Measurements from ENCODE around the gene LMBR1. TPM values are rescaled to one million over a fixed set of nuclear protein-coding genes. Genes with fewer than 3 reads are reported as not detected.

The LMBR1 gene, protein sequence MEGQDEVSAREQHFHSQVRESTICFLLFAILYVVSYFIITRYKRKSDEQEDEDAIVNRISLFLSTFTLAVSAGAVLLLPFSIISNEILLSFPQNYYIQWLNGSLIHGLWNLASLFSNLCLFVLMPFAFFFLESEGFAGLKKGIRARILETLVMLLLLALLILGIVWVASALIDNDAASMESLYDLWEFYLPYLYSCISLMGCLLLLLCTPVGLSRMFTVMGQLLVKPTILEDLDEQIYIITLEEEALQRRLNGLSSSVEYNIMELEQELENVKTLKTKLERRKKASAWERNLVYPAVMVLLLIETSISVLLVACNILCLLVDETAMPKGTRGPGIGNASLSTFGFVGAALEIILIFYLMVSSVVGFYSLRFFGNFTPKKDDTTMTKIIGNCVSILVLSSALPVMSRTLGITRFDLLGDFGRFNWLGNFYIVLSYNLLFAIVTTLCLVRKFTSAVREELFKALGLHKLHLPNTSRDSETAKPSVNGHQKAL
- total RNA-seq (85.2 and 99.7 TPM in 2 replicates), polyA plus RNA-seq (19.7 and 25.8 TPM in 2 replicates), polyA minus RNA-seq (70.7 and 130 TPM in 2 replicates)
- total RNA-seq (2013) = 45.7 TPM

DNA sequence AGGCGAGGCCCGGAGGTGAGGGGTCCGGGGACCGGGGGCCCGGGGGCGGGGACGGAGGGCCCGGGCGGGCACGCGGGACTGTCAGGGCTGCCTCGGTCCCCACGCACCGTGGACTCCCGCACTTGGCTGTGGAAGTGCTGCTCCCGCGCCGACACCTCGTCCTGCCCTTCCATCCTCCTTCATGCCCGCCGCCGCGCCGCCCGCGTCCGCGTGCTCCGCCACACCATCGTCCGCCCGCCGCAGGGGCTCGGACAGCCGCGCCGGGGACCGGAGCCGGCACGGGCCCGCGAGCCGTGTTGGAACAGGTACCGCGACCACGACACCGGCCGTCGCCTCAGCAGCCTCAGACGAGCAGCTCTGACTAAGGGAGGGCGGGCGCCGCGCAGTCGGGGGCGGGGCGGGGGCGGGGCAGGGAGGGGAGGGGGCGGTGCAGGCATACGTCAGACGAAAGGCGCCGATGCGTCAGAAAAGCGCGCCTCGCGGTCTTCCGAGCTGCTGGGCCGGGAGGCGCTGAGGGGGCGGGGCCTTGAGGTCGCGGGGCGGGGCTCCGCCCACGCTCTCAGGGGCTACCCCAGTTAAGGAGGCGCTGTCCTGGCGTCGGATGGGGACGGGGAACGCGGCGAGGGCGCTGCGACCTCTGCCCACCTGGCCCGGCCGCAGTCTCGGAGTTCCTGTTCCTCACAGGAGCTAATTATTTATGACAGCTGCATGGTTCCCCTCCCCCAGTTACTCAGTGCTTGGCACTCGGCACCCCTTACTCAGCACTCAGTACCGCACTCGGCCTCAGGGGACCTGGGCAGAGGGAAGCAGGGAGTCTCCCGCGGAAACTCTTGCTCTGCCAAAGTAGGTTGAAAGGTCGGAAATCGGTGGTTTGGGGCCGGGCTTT, at the start of gene LMBR1:
LMBR1 (minus strand) TSS at position 363 of the 886 bp plus-strand sequence; CDS start at position 173, 190 bp downstream.
- Histone ChIP-seq H3K36me3 (replicated peaks in 1 of 2; ENCODE audit: control extremely low read depth in 1 of 2, control insufficient read depth in 1 of 2, extremely low read depth in 1 of 2, insufficient read depth in 2 of 2, low read length in 1 of 2) (no peaks in the 10 kb centered on the region), H4K20me1 (ENCODE audit: control insufficient read depth, insufficient read depth, low read length, poor library complexity, severe bottlenecking) (peaks cover 4% of the 10 kb centered on the region), H3K4me2 (replicated peaks; ENCODE audit: low read depth, low read length, poor library complexity, severe bottlenecking) (peak within 1 kb of the TSS; percentile 98), H2AFZ (ENCODE audit: insufficient read depth, low read depth, low read length, poor library complexity, severe bottlenecking) (peak within 1 kb of the TSS; percentile 96), H3K9me3 (ENCODE audit: control extremely low read depth in 1 of 3, control insufficient read depth in 2 of 3, insufficient read depth in 1 of 3, low read length in 2 of 3) (no peaks in the 10 kb centered on the region), H3K9ac (ENCODE audit: low read length) (peak within 1 kb of the TSS; percentile 89), H3K4me3 (ENCODE audit: control extremely low read depth in 1 of 5, extremely low read depth in 1 of 5, insufficient read depth in 1 of 5, low read depth in 2 of 5, low read length in 4 of 5) (peak within 1 kb of the TSS; percentile 71 to 87 (median 81)), H3K27me3 (replicated peaks in 1 of 4; ENCODE audit: control extremely low read depth in 1 of 4, control insufficient read depth in 3 of 4, insufficient read depth in 4 of 4, low read length in 3 of 4) (no peaks in the 10 kb centered on the region), H3K79me2 (ENCODE audit: control insufficient read depth, insufficient read depth, low read length) (peaks cover 28% of the 10 kb centered on the region), H3K27ac (ENCODE audit: low read length in 2 of 2) (peak within 1 kb of the TSS; percentile 74 to 86), H3K4me1 (ENCODE audit: control insufficient read depth in 2 of 2, insufficient read depth in 2 of 2, low read length in 2 of 2) (peaks cover 5 to 20% of the 10 kb centered on the region in 2 donors)
- peaks cover 36% of the 10 kb centered on the region for H3K4me1 Mint-ChIP-seq
- peak; percentile 97 for DNase-seq
- under 1% methylated on average over 81 of the region's 97 CpGs for WGBS (ENCODE audit: insufficient coverage)
- ChIA-PET CTCF (interaction anchor here (1.3 to 1.9 kb wide), 4 partner anchors 12 to 1966 kb away, joined by 3 to 6 read pairs (median 5); partner anchors contain the start of genes NOM1 and RNF32), POLR2A (interaction anchor here (0.9 to 1.5 kb wide), 3 partner anchors 35 to 252 kb away, joined by 3 to 6 read pairs (median 4); no protein-coding TSS in a partner anchor)
- no peak for TF ChIP-seq EZH2 (IDR thresholded peaks at IDR 0.05; ENCODE audit: borderline replicate concordance, insufficient read depth, low read depth, low read length, poor library complexity, severe bottlenecking)
- TF ChIP-seq, protein P1, sequence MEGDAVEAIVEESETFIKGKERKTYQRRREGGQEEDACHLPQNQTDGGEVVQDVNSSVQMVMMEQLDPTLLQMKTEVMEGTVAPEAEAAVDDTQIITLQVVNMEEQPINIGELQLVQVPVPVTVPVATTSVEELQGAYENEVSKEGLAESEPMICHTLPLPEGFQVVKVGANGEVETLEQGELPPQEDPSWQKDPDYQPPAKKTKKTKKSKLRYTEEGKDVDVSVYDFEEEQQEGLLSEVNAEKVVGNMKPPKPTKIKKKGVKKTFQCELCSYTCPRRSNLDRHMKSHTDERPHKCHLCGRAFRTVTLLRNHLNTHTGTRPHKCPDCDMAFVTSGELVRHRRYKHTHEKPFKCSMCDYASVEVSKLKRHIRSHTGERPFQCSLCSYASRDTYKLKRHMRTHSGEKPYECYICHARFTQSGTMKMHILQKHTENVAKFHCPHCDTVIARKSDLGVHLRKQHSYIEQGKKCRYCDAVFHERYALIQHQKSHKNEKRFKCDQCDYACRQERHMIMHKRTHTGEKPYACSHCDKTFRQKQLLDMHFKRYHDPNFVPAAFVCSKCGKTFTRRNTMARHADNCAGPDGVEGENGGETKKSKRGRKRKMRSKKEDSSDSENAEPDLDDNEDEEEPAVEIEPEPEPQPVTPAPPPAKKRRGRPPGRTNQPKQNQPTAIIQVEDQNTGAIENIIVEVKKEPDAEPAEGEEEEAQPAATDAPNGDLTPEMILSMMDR (IDR thresholded peaks at IDR 0.05) = peak; percentile 43
- peak within 1 kb of the TSS; percentile 94 for H3K27ac Mint-ChIP-seq
- ATAC-seq (ENCODE audit: low read depth) = peak; percentile 82
- peak within 1 kb of the TSS; percentile 93 for H3K4me3 Mint-ChIP-seq
- H3K27me3 Mint-ChIP-seq = no peaks in the 10 kb centered on the region
- intact Hi-C loops (cut with micrococcal nuclease) = loop anchor here (1.0 to 10.0 kb wide), 5 partner anchors 56 to 1812 kb away; partner anchors contain the start of genes DNAJB6, NCAPG2, NOM1 and RBM33
- H3K9me3 Mint-ChIP-seq (ENCODE audit: insufficient read depth) = no peaks in the 10 kb centered on the region
